Stimulated activated CD8-positive, alpha-beta memory T cell treated with anti-CD3 and anti-CD28 coated beads, Interleukin-2, amount 100 ng/mL, for 1 hour (primary cell): ENCODE data around the gene TNS4.
A peak's percentile ranks its signal among the peaks of the same experiment; 100 is the strongest.

Experiments
- DNase-seq, 2 donors: peaks; one replicate each; pipeline ENCODE4 v3.0.0-alpha.2; 2020; ENCODE audit warnings: low read depth in 2 of 2

Gene TNS4

DNA sequence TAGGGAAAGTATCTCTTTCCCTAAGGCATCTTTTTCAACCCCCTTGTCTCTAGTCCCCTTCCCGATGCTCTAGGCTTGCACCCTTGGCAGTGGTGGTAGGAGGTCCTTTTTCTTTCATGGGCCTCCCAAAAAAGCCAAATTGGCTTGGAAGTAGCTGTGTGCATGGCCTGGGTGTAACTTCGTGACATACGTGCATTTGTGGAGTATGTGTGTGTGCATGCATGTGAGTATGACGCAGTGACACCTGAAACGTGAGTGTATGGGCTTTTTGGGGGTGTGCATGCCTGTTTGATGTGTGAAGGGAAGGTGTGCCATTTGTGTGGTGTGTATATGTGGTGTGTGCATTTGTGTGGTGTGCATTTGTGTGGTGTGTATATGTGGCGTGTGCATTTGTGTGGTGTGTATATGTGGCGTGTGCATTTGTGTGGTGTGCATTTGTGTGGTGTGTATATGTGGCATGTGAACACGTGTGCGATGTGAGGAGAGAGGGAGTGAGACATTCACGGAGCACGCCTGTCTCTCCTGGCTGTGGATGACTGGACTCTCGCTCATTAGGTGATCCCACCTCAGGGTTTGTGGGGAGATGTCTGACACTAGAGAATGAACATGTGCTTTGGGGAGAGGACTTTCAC, 42.5 kb downstream of the TNS4 start:
- DNase-seq: no peak

DNA sequence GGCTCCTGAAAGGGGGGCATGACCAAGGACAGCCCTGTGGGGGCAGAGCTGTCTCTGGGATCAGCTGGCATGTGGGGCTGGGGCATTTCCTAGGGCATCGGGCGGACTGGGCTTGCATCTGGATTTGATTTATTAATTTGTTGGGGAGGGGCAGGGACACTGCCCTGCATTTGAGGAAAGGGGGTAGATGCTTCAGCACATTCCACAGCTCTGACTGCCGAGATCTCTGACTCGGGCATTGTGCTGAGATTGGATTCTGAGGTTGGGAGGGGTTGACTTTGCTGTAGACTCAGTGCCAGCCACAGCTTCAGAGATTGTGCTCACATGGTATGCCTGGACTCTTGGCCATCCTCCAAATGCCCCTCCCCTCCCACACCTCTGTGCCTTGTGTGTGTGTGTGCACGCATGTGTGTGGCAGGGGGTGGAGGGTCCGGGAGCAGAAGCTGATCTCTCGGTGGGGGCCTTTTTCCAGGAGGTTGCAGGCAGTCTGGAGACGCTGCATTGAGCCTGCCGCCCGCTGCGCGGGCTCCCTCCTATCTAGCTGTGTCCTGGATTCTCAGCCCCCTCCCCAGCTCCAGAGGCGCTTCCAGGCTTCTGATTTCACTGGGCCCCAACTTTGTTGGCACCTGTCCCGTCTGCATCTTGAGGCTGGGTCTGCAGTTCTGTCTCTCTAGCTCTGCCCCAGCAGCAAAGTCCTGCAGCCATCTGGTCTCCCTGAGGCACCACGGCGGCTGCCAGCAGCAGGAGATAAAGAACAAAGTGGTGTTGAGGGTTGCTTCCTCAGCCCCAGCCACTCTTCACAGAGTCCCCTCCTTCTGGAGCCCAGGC, 43.2 kb downstream of the TNS4 start:
- no peak for DNase-seq

GRCh38 chr17:40457369-40457768, 44.1 kb downstream of the TNS4 start:
- no peak for DNase-seq

- DNase-seq: no peak
Observed at GRCh38 chr17:40456396-40456951, 44.9 kb downstream of the TNS4 start.

- no peak for DNase-seq
Observed at GRCh38 chr17:40454613-40454995, 46.8 kb downstream of the TNS4 start.

- DNase-seq: no peak
Observed at GRCh38 chr17:40453881-40454612, 47.4 kb downstream of the TNS4 start.

GRCh38 chr17:40452921-40453378, 48.5 kb downstream of the TNS4 start:
- DNase-seq: no peak

DNA sequence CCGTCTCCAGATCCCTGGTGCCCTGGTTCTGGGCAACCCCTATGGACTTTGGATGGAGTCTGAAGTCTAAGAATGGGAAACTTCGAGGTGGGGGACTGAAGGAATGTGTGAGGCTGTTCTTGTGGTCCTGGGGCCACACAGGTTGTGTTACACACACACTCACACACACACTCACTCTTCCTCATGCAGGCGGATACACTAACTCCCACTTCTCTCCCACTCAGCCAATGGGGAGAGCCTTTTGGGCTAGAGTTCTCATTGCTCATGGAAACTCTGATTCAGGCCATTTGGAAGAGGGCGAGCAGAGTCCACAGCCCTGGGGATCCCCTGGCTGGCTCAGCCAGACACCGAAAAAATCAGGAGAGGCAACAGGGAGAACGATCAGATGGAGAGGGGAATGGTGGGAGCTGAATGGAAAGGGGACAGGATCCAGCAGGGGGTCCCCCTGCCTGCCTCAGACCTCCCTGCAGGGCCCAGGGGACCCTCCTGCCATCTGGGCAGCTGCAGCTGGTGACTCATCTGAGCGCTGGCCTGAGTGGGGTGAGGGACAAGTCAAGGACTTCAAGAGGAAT, 49.1 kb downstream of the TNS4 start:
- DNase-seq: no peak

DNA sequence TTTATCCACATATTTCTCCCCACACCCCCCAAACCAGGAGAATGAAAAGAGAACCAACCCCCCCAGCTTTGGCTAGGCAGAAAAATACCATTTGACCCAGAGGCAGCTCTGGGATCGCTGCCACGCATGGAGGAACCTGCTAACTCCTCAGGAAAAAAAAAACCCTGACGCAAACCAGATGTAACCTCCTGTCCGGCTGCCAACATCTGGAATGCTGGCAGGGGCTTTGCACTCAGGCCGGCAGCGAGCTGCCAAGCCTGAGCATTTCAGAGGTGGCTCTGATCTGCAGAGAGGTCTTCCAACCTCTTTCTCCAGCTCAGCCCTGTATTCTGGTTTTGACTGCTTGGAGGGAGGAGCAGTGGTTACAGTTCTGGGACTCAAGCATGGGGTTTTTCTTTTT, 50.0 kb downstream of the TNS4 start:
- DNase-seq: no peak

- no peak for DNase-seq
Observed at GRCh38 chr17:40450175-40450574, 51.2 kb downstream of the TNS4 start.

DNA sequence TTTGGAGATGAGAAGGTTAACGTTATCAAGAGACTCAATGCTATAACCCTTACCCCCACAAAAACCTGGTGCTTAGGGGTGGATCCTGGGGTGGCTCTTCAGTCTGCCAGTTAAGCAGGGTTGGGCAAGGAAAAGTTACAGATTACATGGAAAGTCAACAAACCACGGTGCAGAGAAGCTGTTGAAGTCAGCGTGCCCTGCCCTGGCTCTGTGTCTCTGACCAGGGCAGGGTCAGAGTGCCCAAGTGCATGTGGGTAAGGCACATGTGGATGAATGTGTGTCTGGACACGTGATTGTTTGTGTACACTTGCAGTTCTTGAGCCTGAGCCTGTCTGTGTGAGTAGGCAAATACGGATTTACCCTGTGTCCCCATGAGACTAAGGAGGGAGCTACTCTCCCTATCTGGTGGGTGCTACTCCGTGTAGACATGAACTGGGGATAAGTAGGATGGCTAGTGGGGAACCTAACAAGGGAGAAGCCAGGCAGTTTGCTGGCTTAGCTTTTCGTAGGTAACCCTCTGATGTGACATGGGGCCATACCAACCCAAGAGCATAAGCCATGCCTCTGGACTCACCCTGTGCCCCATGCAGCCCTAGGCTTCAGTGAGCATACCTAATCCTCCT, 52.7 kb downstream of the TNS4 start:
- DNase-seq: no peak

- DNase-seq: no peak
Observed at GRCh38 chr17:40448213-40448638, 53.2 kb downstream of the TNS4 start.

DNA sequence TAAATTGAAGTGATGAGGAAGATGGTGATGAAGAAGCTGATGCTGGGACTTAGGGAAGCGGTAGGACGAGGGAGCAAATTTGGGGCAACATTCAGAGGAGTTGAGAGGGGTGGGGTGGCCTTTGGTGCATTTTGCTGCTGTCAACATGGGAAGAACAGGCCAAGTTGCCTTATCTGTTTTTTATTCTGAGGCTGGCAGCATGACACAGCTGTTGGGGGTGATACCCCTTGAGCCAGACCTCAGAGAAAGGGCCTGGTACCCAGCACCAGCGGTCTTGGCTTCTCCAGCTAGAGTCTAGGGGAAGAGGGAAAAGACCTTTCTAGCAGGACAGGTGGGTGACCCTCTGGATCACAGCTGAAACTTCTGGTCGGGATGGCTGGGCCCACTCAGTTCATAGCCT, 53.6 kb downstream of the TNS4 start:
- no peak for DNase-seq

DNA sequence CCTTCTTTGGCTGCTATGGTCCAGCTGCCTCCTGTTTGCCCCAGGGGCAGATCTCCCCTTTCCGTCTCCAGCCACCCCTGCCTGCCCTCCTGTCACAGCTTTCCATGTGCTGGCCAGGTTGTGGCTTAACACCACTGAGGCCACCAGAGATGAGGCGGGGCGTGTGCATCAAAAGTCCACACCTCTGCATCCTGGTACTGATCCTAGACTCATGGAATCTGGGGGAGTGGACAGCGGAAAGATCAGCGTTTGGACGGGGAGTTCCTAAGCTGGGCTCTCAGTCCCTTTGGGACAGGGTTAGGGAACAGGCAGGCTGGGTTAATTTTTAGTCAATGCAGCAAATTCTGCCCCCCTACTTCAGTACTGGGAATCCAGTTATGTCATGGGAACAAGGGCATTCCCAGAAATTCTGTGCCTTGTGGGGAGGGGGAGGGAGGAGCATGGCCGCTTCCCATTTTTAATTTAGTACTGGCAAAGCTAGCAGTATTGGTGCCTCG, 54.2 kb downstream of the TNS4 start:
- no peak for DNase-seq

DNA sequence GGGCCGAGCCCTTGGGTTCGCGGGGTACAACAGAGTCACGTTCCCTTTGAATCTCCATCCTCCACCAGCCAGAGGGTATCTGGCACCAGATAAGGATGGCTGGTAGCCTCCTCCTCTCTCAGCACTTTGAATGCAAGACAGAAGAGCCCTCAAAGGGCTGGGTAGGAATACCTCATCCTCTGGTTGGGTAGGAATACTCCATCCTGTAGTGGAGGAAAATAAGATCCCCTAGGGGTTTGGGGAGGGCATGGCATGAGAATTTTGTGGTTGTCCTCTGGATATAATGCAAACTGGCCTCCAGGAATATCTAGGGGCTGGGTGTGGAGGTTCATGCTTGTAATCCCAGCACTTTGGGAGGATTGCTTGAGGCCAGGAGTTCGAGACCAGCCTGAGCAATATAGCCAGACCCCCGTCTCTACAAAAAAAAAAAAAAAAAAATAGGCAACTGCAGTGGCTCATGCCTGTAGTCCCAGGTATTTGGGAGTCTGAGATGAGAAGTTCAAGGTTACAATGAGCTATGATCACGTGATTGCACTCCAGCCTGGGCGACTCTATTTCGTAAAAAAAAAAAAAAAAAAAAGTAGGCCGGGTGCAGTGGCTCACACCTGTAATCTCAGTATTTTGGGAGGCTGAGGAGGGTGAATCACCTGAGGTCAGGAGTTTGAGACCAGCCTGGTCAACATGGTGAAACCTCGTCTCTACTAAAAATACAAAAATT, 55.5 kb downstream of the TNS4 start:
- no peak for DNase-seq

- DNase-seq: no peak
Observed at GRCh38 chr17:40443988-40444899, 57.2 kb downstream of the TNS4 start.

GRCh38 chr17:40443196-40443987, 58.0 kb downstream of the TNS4 start, which contains the start of gene IGFBP4:
TSS of gene IGFBP4 (plus strand) at chr17:40443450. CDS start at chr17:40443736, 286 bp downstream.
- DNase-seq: peak; percentile 37 to 44

DNA sequence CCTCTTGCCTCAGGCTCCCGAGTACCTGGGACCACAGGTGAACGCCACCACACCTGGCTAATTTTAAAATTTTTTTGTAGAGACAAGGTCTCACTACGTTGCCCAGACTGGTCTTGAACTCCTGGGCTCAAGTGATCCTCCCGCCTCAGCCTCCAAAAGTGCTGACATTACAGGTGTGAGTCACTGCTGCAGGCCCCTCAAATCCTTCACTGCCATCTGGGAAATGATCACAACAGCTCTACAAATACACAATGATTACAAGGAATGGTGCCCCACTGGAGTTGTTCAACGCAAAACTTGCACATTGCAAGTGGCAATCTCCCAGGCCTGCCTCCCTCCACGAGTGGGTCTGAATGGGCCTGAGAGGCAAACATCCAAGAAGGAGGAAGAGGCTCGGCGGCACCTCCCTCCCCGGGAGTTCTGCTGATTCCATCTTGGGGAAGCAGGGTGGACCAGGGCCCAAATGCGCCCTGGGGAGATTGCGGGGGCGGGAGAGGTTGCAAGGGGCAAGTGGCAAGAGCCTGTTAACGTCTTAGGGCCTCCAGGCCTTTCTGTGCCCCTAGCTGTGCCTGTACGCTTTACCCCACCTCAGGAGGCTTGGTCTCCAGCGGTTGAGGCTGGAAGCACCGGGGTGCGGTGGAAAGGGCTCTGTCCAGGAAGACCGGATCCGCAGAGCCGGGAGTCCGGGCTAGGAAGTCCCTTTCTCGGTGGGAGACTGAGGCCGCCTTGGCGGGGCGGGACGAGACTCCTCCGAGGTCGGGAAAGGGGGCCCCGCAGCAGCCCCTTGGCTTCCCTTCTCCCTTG, 58.8 kb downstream of the TNS4 start:
- DNase-seq: no peak
